HTR-8/SVneo (cell line): ENCODE results near the gene OBSL1.

ENCODE experiments used
- DNase-seq: peaks from one replicate; pipeline ENCODE4 v3.0.0; 2011; ENCODE audit warnings: low spot score, mixed read lengths; ENCODE audit not compliant: insufficient read length
- FAIRE-seq: peaks from 2 replicates; lab custom pipeline; 2011; peaks lifted over from hg19 to GRCh38; lab: Jason Lieb, UNC

OBSL1 gene

GRCh38 chr2:219537657-219538488 is 33.5 kb downstream of the OBSL1 start:
- DNase-seq (no peak), FAIRE-seq (no peak)

GRCh38 chr2:219536967-219537366 is 34.4 kb downstream of the OBSL1 start:
- FAIRE-seq: no peak
- DNase-seq: no peak

DNA sequence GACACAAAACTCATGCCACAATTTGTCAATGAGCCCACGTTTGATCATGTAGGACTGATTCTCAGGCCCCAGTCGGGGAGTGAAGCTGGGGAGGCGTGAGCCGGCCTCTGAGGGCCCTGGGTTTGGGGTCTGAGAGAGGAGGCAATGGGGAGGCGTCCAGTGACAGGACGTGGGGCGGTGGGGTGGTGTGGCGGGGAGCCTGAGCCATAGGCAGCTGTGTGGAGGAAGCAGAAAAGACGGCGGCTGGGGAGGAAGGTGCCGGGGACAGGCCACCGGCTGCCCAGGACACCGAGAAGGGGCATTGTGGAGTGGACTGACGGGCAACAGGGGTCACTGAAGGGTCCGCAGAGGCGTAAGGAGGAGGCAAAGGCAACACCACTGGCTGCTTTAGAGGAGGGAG is 34.9 kb downstream of the OBSL1 start:
- FAIRE-seq (no peak), DNase-seq (no peak)

GRCh38 chr2:219533930-219534661 is 37.2 kb downstream of the OBSL1 start:
- DNase-seq: no peak
- no peak for FAIRE-seq

GRCh38 chr2:219532378-219532649 is 39.0 kb downstream of the OBSL1 start:
- DNase-seq (no peak), FAIRE-seq (no peak)

GRCh38 chr2:219531639-219532377 is 39.5 kb downstream of the OBSL1 start:
- no peak for DNase-seq
- no peak for FAIRE-seq

- peak; percentile 66 for FAIRE-seq
- DNase-seq: peak; percentile 88
Observed at GRCh38 chr2:219530048-219530963, 41.0 kb downstream of the OBSL1 start.

GRCh38 chr2:219527472-219527871 is 43.9 kb downstream of the OBSL1 start:
- no peak for DNase-seq

GRCh38 chr2:219527076-219527394 is 44.3 kb downstream of the OBSL1 start:
- FAIRE-seq: peak; percentile 20
- DNase-seq: no peak

More at GRCh38 chr2:219527472-219527871, 43.9 kb downstream of the OBSL1 start:
- FAIRE-seq: no peak

DNA sequence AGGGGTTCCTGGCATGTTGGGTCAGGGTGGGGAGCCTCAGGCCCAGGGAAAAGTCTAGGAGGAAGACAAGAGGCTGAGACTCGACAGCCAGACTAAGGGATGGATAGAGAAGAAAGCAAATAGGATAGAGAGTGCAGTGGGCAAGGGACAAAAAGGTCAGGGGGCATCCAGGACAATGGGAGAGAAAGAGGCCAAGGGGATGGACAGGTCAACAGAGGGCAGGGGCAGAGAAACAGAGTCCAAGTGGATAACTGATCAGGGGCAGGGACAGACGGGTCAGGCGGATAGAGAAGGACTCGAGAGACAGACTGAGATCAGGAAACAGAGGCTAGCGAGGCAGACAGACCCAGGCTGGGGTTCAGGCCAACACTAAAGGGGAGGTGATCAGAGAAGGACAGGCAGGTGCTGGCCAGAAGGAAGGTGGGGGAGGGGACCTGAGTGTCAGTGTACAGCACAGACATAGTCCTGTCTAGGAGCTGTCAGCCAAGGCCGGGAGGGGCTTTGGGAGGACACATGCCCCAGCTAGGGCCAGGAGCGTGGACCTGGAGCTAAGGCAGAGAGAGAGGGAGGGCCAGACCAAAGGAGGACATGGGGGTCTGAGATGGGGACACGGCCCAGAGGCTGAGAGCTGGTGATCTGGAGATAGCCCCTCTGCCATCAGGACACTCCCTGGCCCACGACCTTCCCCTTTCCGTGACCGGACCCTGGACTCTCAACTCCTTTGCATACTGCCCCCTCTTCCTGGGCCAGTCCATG is 44.8 kb downstream of the OBSL1 start:
- no peak for DNase-seq
- no peak for FAIRE-seq

DNA sequence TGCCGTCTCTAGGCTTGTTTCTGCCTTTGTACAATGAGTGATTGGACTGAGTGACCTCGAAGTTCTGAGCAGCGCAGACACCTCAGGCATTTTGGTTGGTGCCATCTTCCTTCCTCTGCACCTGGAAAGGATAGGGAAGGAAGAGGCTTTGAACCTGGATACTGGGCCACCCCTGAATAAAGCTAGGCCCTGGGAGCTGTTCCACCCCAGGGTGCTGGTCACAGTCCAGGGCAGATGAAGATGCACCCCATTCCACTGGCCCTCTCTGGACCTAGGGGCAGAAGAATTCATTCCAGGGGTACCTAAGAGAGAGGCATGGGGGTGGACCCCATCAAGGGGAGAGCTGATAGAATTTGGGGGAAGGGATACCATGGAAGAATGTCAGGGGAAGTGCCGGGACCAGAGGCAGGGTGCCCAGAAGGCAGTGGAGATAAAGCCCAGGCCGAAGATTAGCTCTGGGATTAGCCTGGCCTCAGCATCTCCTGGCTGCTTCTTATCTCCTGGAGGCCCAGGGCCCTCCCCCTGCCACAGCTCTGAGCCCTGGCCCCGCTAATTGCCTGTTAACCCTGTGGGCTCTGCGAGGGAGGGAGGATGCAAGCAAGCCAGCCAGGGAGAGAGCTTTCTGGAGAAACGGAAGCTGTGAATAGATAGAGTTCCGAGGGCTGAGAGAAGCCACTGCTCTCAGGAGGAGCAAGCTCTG is 45.7 kb downstream of the OBSL1 start:
- FAIRE-seq: no peak
- DNase-seq: no peak

DNA sequence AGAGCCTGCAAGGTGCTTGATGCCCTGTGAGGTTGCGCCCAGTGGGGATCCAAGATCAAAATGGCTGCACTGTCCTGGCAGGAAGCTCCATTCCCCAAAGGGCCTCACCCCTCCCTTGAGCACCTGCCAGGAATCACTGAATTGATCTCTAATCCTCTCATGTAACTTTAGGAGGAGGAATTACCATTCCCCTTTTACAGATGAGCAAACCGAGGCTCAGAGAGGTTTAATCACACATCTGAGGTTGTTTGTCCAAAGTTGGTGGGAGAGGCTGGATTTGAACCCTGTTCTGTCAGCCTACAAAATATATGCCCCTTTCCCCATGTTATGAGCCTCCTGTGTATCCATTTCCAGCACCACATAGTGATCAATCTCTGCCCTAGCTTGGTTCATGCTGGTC is 46.5 kb downstream of the OBSL1 start:
- DNase-seq (no peak), FAIRE-seq (no peak)

- no peak for DNase-seq
- FAIRE-seq: no peak
Observed at GRCh38 chr2:219523031-219523671, 48.2 kb downstream of the OBSL1 start.

- no peak for FAIRE-seq
- DNase-seq: no peak
Observed at GRCh38 chr2:219522111-219523030, 49.0 kb downstream of the OBSL1 start.

DNA sequence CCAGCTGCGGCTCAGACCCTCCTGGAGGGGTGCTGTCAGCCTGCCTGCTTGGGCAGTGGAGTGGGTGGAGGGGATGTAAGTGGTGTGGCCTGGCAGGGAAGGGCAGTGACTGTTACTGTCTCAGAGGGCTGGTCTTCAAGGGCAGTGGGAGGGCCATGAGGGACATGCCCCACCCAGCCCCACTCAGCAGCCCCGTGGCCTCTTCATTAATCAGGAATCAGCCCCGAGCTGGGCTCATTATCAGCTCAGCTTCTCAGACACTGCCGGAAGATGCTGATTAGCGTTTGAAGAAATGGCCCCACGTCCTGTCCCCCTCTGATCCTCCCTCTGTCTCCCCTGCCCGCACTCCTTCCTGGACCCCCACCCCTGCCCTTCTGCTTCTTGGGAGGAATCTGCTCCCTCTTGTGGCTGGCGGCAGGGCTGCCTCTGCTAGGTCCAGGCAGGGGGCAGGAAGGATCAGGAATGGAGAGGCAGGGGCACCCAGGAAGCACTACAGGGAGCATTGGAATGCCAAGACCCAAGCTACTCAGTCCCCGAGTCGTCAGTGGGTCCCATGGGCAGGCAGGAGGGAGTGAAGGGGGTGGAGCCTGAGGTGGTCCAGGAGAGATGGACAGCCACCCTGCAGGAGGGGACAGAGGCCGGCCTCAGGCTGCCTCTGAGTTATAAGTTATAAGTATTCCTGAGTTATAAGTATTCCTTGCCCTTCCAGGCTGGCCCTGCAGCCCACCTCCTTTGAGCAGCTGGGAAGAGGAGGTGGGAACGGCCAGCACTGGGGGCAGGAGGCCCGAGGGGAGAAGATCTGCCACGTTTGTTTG is 50.1 kb downstream of the OBSL1 start:
- DNase-seq: peak; percentile 84

GRCh38 chr2:219520079-219520478 is 51.3 kb downstream of the OBSL1 start:
- FAIRE-seq: no peak
- no peak for DNase-seq

More for the DNA sequence above, 50.1 kb downstream of the OBSL1 start:
- FAIRE-seq: peak; percentile 79

DNA sequence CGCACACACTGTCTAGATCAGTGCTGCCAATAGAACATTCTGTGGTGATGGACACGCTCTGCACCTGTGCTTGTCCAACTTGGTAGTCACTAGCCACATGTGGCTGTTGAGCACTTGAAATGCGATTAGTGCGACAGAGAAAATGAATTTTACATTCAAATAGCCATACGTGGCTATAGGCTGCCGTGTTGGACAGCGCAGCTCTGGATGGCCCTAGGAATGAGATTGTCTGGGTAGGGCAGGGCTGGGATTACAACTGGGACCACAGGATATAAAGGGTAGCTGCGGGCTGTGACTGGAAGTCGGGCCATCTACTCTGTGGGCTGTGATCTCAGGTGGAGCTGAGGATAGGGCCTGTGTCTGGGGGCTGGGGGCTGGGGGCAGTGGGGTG is 51.8 kb downstream of the OBSL1 start:
- DNase-seq: no peak
- FAIRE-seq: no peak
